ENCODE results near the gene INPP5K. TPM values are rescaled to one million over a fixed set of nuclear protein-coding genes. Genes with fewer than 3 reads are reported as not detected.
A peak's percentile ranks its signal among the peaks of the same experiment; 100 is the strongest.
"Not testable (repeated sequence)": the region's sequence is repeated elsewhere in the genome, so short reads cannot be mapped to it uniquely, and the experiment has no call there.

INPP5K gene
- total RNA-seq, 1 donor from 2014 or later, result 22.4 TPM

DNA sequence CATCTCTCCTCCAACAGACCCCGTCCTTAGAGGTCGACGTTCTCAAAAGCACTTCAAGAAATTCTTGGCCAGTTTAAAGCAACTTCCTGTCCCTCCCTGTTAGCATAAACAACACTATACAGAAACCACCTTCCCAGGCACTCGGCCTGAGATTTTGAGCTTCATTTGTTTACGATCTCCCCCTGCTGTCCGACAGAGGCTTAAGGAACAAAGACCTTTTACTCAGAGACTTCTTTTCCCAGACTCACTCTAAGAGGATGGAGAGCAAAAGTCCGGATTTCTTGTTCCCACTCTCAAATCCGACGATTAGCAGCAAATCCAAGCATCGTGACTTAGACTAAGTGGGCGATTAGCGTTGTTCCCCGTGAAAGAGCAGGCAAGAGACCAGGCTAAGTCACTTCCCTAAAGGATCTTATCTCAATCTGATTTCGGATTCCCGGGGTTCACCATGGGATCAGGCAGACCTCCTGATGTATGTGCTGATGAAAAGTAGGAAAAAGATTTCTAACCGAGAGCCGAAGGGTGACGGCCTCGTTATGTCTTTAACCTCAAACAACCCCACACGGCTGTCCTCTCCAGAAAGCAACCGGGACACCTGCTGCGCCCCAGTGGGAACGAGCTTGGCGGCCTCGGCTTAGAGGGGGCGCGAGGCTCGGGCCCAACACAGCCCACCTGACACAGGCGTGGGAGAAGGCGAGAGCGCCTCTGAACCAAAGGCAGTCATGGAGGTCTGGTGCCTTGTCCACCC, 598 bp downstream of the INPP5K start:
- Mint-ChIP-seq H3K36me3 (peaks cover 6% of the 10 kb centered on the region), H3K4me1 (peaks cover 12% of the 10 kb centered on the region)

GRCh38 chr17:1512351-1512750, 4.1 kb downstream of the INPP5K start:
- H3K27ac Mint-ChIP-seq, result no peak overlapping the region
- DNase-seq (ENCODE audit: low spot score in 2 of 2, unreplicated experiment in 2 of 2), result no peak
- H3K4me1 Mint-ChIP-seq, result peaks cover 8% of the 10 kb centered on the region
- no peaks in the 10 kb centered on the region for H3K27me3 Mint-ChIP-seq (ENCODE audit: low read depth)
- no peaks in the 10 kb centered on the region for H3K9me3 Mint-ChIP-seq
- TF ChIP-seq, protein P1, sequence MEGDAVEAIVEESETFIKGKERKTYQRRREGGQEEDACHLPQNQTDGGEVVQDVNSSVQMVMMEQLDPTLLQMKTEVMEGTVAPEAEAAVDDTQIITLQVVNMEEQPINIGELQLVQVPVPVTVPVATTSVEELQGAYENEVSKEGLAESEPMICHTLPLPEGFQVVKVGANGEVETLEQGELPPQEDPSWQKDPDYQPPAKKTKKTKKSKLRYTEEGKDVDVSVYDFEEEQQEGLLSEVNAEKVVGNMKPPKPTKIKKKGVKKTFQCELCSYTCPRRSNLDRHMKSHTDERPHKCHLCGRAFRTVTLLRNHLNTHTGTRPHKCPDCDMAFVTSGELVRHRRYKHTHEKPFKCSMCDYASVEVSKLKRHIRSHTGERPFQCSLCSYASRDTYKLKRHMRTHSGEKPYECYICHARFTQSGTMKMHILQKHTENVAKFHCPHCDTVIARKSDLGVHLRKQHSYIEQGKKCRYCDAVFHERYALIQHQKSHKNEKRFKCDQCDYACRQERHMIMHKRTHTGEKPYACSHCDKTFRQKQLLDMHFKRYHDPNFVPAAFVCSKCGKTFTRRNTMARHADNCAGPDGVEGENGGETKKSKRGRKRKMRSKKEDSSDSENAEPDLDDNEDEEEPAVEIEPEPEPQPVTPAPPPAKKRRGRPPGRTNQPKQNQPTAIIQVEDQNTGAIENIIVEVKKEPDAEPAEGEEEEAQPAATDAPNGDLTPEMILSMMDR (IDR thresholded peaks at IDR 0.05; ENCODE audit: unreplicated experiment), result no peak
- peaks cover 5% of the 10 kb centered on the region for H3K36me3 Mint-ChIP-seq
- H3K4me3 Mint-ChIP-seq, result no peak overlapping the region

More for the DNA sequence above, 598 bp downstream of the INPP5K start:
- DNase-seq (ENCODE audit: low spot score in 2 of 2, unreplicated experiment in 2 of 2), result peak in 1 of 2 experiments; percentile 59
- peak overlapping the region; percentile 91 for H3K27ac Mint-ChIP-seq
- no peaks in the 10 kb centered on the region for H3K9me3 Mint-ChIP-seq
- peak overlapping the region; percentile 83 for H3K4me3 Mint-ChIP-seq
- TF ChIP-seq, protein P1 (IDR thresholded peaks at IDR 0.05; ENCODE audit: unreplicated experiment), result peak; percentile 51
- H3K27me3 Mint-ChIP-seq (ENCODE audit: low read depth), result no peaks in the 10 kb centered on the region

DNA sequence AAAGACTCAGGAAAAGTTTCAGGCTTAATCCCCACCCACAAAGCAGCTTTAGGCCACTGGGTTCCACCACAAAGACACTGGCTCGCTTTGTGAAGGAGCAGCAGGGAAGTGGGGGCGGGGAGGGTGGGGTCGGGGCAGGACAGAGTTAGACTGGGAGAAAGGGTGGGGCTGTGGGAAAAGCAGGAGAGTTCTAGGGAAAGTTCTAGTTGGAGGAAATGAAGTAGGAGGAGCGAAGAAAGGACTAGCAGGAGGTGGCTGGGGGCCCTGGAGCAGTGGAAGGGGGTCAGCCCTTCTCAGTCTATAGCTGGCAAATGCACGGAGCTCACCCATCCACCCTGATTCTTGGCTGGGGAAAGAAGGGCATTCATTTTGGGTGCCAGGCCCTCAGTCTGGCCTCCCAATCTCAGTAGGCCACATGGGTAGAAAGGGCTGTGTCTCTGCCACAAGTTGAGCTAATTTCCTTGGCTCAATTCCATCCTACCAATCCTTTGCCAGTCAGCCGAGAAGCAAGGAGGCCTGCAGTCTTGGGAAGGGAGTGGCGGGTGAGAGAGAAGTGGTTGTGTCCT, 4.6 kb downstream of the INPP5K start:
- H3K4me1 Mint-ChIP-seq, result peaks cover 8% of the 10 kb centered on the region
- DNase-seq (ENCODE audit: low spot score in 2 of 2, unreplicated experiment in 2 of 2), result no peak
- no peaks in the 10 kb centered on the region for H3K27me3 Mint-ChIP-seq (ENCODE audit: low read depth)
- peaks cover 5% of the 10 kb centered on the region for H3K36me3 Mint-ChIP-seq
- H3K9me3 Mint-ChIP-seq, result no peaks in the 10 kb centered on the region
- no peak overlapping the region for H3K27ac Mint-ChIP-seq
- H3K4me3 Mint-ChIP-seq, result no peak overlapping the region
- TF ChIP-seq, protein P1 (IDR thresholded peaks at IDR 0.05; ENCODE audit: unreplicated experiment), result no peak

DNA sequence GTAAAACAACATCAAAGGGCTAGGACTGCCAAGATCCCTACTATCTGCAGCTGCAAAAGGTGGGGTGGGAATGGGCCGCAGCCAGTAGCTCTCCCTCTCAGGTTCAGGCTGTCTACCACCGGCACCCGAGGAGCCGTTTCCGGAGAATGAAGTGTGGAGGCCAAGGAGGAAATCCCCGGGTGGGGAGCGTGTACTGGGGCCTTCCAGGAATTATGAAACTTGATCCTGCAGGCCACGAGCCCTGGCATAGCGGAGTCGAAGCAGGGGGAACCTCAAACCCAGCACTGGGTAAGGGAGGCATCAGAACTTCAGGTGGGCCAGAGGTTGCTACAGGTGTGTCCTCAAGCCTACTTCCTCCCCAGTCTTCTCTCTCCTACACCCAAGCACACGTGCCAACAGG, 5.1 kb downstream of the INPP5K start:
- H3K27me3 Mint-ChIP-seq (ENCODE audit: low read depth), result no peaks in the 10 kb centered on the region
- TF ChIP-seq, protein P1 (IDR thresholded peaks at IDR 0.05; ENCODE audit: unreplicated experiment), result no peak
- H3K27ac Mint-ChIP-seq, result no peak overlapping the region
- peaks cover 5% of the 10 kb centered on the region for H3K36me3 Mint-ChIP-seq
- DNase-seq (ENCODE audit: low spot score in 2 of 2, unreplicated experiment in 2 of 2), result no peak
- no peaks in the 10 kb centered on the region for H3K9me3 Mint-ChIP-seq
- peaks cover 8% of the 10 kb centered on the region for H3K4me1 Mint-ChIP-seq
- H3K4me3 Mint-ChIP-seq, result no peak overlapping the region

GRCh38 chr17:1509290-1509881, 7.0 kb downstream of the INPP5K start:
- Mint-ChIP-seq H3K4me3 (no peak overlapping the region), H3K4me1 (no peaks in the 10 kb centered on the region), H3K27me3 (ENCODE audit: low read depth) (no peaks in the 10 kb centered on the region), H3K9me3 (no peaks in the 10 kb centered on the region), H3K27ac (no peak overlapping the region), H3K36me3 (peaks cover 5% of the 10 kb centered on the region)
- TF ChIP-seq, protein P1 (IDR thresholded peaks at IDR 0.05; ENCODE audit: unreplicated experiment), result no peak
- DNase-seq (ENCODE audit: low spot score in 2 of 2, unreplicated experiment in 2 of 2), result no peak

- DNase-seq (ENCODE audit: low spot score in 2 of 2, unreplicated experiment in 2 of 2); H3K9me3 Mint-ChIP-seq; H3K4me1 Mint-ChIP-seq; H3K4me3 Mint-ChIP-seq; H3K27me3 Mint-ChIP-seq (ENCODE audit: low read depth); H3K36me3 Mint-ChIP-seq; H3K27ac Mint-ChIP-seq: not testable (repeated sequence)
Observed at GRCh38 chr17:1508709-1509108, 7.7 kb downstream of the INPP5K start.

All from mesothelial cell of epicardium (in vitro differentiated cells).